ENCODE data around the gene PLEKHO2.

- TF ChIP-seq TAF1 (IDR thresholded peaks at IDR 0.05; ENCODE audit: borderline replicate concordance, low read depth, low read length), result no peak
- no peak for TF ChIP-seq POLR2A (IDR thresholded peaks at IDR 0.05; ENCODE audit: low read depth, low read length)
These were observed 12.8 kb downstream of the PLEKHO2 start for GRCh38 chr15:64854526-64854925.
